ENCODE measurements around the gene UBASH3B. TPM values are rescaled to one million over a fixed set of nuclear protein-coding genes. Genes with fewer than 3 reads are reported as not detected.

Gene UBASH3B
- total RNA-seq, 1 donor: 23.2 TPM

DNA sequence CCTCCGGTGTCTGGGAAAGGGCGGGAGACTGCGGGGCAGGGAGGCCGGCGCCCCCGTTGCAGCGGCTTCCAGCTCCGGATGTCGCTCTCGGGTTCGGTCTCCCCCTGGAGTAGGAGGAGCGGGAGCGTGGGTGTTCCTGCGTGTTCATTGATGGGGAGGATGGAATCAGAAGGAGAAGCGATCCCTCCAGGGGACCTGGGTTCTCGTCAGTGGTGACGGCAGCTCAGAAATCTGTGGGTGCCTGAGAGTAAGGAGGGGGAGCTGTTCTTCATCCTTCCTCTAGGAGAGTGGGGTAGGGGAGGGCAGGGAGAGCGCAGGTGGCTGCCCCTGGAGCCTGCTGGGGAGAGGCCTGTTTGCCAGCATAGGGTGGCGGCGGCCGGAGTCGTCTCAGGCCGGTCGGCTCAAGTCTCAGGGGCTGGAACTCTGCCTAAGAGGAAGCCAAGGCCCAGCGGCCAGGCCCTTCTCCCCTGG is 1.1 kb downstream of the UBASH3B start:
- TF ChIP-seq, protein P1, sequence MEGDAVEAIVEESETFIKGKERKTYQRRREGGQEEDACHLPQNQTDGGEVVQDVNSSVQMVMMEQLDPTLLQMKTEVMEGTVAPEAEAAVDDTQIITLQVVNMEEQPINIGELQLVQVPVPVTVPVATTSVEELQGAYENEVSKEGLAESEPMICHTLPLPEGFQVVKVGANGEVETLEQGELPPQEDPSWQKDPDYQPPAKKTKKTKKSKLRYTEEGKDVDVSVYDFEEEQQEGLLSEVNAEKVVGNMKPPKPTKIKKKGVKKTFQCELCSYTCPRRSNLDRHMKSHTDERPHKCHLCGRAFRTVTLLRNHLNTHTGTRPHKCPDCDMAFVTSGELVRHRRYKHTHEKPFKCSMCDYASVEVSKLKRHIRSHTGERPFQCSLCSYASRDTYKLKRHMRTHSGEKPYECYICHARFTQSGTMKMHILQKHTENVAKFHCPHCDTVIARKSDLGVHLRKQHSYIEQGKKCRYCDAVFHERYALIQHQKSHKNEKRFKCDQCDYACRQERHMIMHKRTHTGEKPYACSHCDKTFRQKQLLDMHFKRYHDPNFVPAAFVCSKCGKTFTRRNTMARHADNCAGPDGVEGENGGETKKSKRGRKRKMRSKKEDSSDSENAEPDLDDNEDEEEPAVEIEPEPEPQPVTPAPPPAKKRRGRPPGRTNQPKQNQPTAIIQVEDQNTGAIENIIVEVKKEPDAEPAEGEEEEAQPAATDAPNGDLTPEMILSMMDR (IDR thresholded peaks at IDR 0.05; ENCODE audit: insufficient read depth, low read length): no peak
- DNase-seq (ENCODE audit: low read depth): peak; percentile 52
- H3K4me3 ChIP-seq (ENCODE audit: low read depth, low read length): peak overlapping the region; percentile 81

DNA sequence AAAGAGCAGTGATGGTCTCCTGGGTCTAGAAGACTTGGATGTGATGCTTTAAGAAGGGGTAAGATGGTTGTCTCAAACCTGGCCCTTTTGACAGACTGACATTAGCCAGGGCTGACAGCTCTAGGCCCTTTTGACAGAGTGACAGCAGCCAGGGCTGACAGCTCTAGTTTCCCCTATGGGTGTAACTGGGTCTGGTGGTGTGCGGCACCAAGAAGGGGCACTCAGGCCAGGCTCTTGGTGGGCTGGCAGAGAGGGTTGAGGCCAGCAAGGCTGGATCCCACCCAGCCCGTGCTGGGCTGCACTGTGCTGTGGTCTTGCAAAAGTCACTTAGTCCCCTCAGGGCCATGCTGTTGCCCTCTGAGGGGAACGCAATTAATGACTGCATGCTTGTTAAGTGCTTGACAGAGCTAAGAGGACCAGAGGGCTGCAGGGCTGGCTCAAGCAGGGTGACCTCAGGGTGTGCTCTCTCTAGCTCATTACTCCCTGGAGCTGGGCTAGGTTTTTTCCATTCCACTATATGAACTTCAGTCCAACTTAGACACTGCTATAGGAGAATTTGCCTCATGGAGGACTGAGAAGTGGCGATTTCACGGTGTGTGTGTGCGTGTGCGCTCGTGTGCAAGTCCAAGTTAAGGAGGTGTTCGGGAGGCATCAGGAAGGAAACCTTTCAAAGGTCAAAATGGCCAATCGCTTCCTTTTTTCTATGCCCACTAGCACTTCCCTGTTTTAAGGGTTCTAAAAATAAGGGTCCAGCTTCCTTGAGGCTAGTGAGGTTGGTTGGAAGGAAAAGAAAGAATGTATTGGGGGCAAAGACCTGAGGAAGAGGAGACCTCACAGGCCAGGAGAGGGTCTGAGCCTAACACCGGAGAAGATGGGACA is 4.4 kb downstream of the UBASH3B start:
- TF ChIP-seq, protein P1 (IDR thresholded peaks at IDR 0.05; ENCODE audit: insufficient read depth, low read length): no peak
- no peak overlapping the region for H3K4me3 ChIP-seq (ENCODE audit: low read depth, low read length)
- no peak for DNase-seq (ENCODE audit: low read depth)

DNA sequence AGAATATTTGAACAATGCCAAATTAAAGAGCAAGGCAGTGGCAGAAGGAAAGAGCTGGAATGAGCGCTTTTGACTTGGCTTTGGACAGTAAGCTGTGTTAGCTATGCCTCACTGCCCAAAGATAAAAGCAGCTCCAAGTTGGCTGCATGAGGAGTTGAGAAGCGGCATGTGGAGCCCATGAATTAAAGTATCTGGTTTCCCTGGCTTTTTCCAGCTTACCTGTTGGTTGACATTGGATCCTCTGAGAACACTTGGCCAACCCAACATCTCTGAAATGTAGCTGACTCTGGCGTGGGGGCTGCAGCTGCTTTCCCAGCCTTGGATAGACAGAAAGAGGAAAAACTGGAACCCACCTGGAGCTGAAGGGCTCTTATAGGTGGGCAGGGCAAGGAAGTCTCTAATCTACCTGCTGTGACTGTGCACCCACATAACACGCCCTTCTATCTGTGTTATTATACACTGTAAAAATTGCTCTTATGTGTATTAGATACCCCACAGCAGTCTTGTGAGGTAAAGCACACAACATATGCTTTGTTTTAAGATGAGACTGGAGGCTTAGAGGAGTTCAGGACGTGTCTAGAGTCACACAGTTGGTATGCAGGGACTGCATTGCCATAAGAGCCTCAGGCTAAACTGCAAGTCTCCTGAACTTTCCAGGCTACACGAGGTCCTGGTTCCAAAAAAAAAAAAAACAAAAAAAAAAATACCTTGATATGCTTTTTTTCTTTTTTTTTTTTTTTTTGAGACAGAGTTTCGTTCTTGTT is 5.8 kb downstream of the UBASH3B start:
- no peak overlapping the region for H3K4me3 ChIP-seq (ENCODE audit: low read depth, low read length)
- DNase-seq (ENCODE audit: low read depth): peak; percentile 52
- TF ChIP-seq, protein P1 (IDR thresholded peaks at IDR 0.05; ENCODE audit: insufficient read depth, low read length): no peak

DNA sequence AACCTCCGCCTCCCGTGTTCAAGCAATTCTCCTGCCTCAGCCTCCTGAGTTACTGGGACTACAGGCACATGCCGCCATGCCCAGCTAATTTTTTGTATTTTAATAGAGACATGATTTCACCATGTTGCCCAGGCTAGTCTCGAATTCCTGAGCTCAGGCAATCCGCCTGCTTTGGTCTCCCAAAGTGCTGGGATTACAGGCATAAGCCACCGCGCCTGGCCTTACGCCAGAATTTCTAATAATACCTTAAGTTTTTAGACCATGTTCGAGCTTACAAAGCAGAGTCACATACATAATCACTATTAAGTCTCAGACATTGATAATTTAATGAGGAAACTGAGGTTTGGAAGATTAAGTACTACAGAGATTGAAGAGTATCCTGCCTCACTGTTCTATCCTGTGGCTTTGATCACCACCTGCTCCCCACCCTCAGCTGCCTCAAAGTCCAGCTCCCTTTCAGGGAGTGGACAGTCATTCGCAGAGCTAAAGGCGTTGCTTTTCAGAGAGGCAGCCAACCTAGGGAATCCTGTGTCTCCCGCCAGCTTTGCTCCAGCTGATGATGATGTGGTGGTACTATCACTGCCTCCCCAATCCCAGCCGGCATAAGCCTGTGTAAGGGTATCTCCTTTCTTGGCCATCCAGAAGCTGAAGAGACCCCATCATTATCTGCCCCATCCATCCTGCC is 7.7 kb downstream of the UBASH3B start:
- H3K4me3 ChIP-seq (ENCODE audit: low read depth, low read length): no peak overlapping the region
- TF ChIP-seq, protein P1 (IDR thresholded peaks at IDR 0.05; ENCODE audit: insufficient read depth, low read length): no peak
- no peak for DNase-seq (ENCODE audit: low read depth)

DNA sequence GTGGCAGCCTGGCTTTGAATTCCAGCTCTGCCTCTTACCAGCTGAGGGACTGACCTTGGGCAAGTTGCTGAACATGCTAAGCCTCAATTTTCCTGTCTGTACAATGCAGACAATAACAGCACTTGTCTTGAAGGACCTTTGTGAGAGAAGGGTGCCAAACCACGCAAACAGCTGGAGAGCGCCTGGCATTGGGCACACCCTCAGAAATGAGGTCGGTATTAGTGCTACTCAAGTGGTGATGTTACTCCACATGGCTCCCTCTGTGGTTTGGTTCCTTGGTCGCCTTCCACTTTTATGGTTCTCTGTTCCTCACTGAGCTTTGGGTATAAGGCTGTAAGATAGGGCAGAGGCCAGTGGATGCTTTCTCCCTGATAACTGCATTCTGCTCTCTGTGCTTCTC is 8.2 kb downstream of the UBASH3B start:
- no peak overlapping the region for H3K4me3 ChIP-seq (ENCODE audit: low read depth, low read length)
- TF ChIP-seq, protein P1 (IDR thresholded peaks at IDR 0.05; ENCODE audit: insufficient read depth, low read length): no peak
- peak; percentile 42 for DNase-seq (ENCODE audit: low read depth)

DNA sequence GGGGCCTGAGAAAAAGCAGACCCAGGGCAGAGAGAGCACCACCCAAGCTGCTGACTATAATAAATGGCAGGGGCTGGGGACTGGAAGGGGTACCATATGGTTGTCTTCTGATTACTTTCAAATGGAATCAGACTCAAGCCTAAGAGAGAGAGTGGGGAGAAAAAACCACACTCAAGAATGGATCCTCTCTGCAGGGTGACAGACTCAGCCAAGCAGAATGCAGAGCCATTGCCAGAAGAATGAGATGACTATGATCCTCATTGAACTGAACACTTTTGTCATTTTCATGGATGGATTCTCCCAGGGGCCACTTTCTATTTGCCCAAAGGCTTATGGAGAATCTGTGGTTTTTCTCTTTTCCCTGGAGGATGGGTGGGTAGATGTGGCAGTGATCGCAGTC is 8.7 kb downstream of the UBASH3B start:
- TF ChIP-seq, protein P1 (IDR thresholded peaks at IDR 0.05; ENCODE audit: insufficient read depth, low read length): no peak
- H3K4me3 ChIP-seq (ENCODE audit: low read depth, low read length): no peak overlapping the region
- DNase-seq (ENCODE audit: low read depth): no peak
